GM18873 (cell line): ENCODE results near the gene DDX42.
"Not testable (repeated sequence)": the region's sequence is repeated elsewhere in the genome, so short reads cannot be mapped to it uniquely, and the experiment has no call there.

Experiments
- ATAC-seq: cut with Tn5 transposase; IDR thresholded peaks from one replicate; pipeline ENCODE4 v1.9.1; 2021; ENCODE audit warnings: mild to moderate bottlenecking, moderate library complexity, moderate number of reproducible peaks; ENCODE audit not compliant: unreplicated experiment, low FRiP score

Gene DDX42

GRCh38 chr17:63866625-63867024 lies 92.7 kb downstream of the DDX42 start:
- not testable (repeated sequence) for ATAC-seq
